HEK293 (cell line): ENCODE measurements around the gene CA11.

Source experiments
- CTCF ChIA-PET: fragments of 350-600 bp; formaldehyde crosslinking; extraction: SDS; loops from one replicate; lab custom pipeline; 2021; ENCODE audit warnings: antibody characterized with exemption; lab: Yijun Ruan, JAX
- POLR2A ChIA-PET: fragments of 300-600 bp; formaldehyde crosslinking; extraction: SDS; loops from one replicate; lab custom pipeline; 2020; ENCODE audit warnings: antibody characterized with exemption, inconsistent platforms; lab: Yijun Ruan, JAX
- H3K27ac ChIP-seq: fragments of 200-500 bp; sonication (Bioruptor generic); 2 replicates; pipeline ENCODE4 v1.5.1; 2014; ENCODE audit warnings: low read depth, low read length, control low read depth, inconsistent platforms; ENCODE audit errors: extremely low read depth
- H3K36me3 ChIP-seq, 2 experiments: fragments of 200-500 bp in 1 of 2; sonication (Bioruptor generic) in 1 of 2; 1 replicate in 1 of 2; 2 replicates in 1 of 2; pipeline ENCODE4 v1.5.1; 2014 to 2017; ENCODE audit warnings: inconsistent platforms in 2 of 2, low read length in 2 of 2; ENCODE audit not compliant: control insufficient read depth in 2 of 2, insufficient read depth in 1 of 2
- H3K4me1 ChIP-seq: fragments of 200-500 bp; sonication (Bioruptor generic); 2 replicates; pipeline ENCODE4 v1.5.1; 2014; ENCODE audit warnings: mild to moderate bottlenecking, low read length, inconsistent platforms; ENCODE audit not compliant: control insufficient read depth, insufficient read depth
- H3K4me3 ChIP-seq: 2 replicates; pipeline ENCODE4 v1.5.1; 2011; ENCODE audit warnings: low read depth, mild to moderate bottlenecking, control low read depth, low read length, moderate library complexity
- H3K9me3 ChIP-seq: fragments of 200-500 bp; sonication (Bioruptor generic); 2 replicates; pipeline ENCODE4 v1.5.1; 2014; ENCODE audit warnings: low read depth, low read length, inconsistent platforms; ENCODE audit not compliant: control insufficient read depth, insufficient read depth
- BCL6B ChIP-seq: fragments of 450-650 bp; formaldehyde crosslinking; IDR thresholded peaks from 2 replicates; pipeline ENCODE4 v1.5.1; 2017; ENCODE audit warnings: missing biosample characterization, missing genetic modification characterization
- EGR2 ChIP-seq: fragments of 450-650 bp; formaldehyde crosslinking; IDR thresholded peaks from 2 replicates; pipeline ENCODE4 v1.5.1; 2016; ENCODE audit warnings: low read depth, missing biosample characterization, missing genetic modification characterization
- GLIS1 ChIP-seq: fragments of 450-650 bp; formaldehyde crosslinking; IDR thresholded peaks from 2 replicates; pipeline ENCODE4 v1.5.1; 2016; ENCODE audit warnings: missing biosample characterization, missing genetic modification characterization
- SCRT1 ChIP-seq: fragments of 450-650 bp; formaldehyde crosslinking; IDR thresholded peaks from 2 replicates; pipeline ENCODE4 v1.5.1; 2016; ENCODE audit warnings: missing biosample characterization, missing genetic modification characterization, borderline replicate concordance
- SP2 ChIP-seq: fragments of 450-650 bp; formaldehyde crosslinking; IDR thresholded peaks from 2 replicates; pipeline ENCODE4 v1.5.1; 2016; ENCODE audit warnings: missing biosample characterization, missing genetic modification characterization
- SP7 ChIP-seq: fragments of 450-650 bp; formaldehyde crosslinking; IDR thresholded peaks from 2 replicates; pipeline ENCODE4 v1.5.1; 2016; ENCODE audit warnings: missing biosample characterization, missing genetic modification characterization
- YY2 ChIP-seq: fragments of 450-650 bp; formaldehyde crosslinking; IDR thresholded peaks from 2 replicates; pipeline ENCODE4 v1.5.1; 2016; ENCODE audit warnings: missing biosample characterization, missing genetic modification characterization
- ZBTB17 ChIP-seq: fragments of 450-650 bp; formaldehyde crosslinking; IDR thresholded peaks from 2 replicates; pipeline ENCODE4 v1.5.1; 2016; ENCODE audit warnings: missing biosample characterization, missing genetic modification characterization
- ZBTB48 ChIP-seq: fragments of 450-650 bp; formaldehyde crosslinking; IDR thresholded peaks from 2 replicates; pipeline ENCODE4 v1.5.1; 2016; ENCODE audit warnings: missing biosample characterization, missing genetic modification characterization
- ZFHX2 ChIP-seq: fragments of 450-650 bp; formaldehyde crosslinking; conservative IDR thresholded peaks from 2 replicates; pipeline ENCODE4 v1.5.1; 2016; ENCODE audit warnings: missing biosample characterization, missing genetic modification characterization
- ZFP69B ChIP-seq: fragments of 450-650 bp; formaldehyde crosslinking; IDR thresholded peaks from 2 replicates; pipeline ENCODE4 v1.5.1; 2016; ENCODE audit warnings: missing biosample characterization, missing genetic modification characterization
- ZNF16 ChIP-seq: fragments of 450-650 bp; formaldehyde crosslinking; IDR thresholded peaks from 2 replicates; pipeline ENCODE4 v1.5.1; 2016; ENCODE audit warnings: low read depth, missing biosample characterization, missing genetic modification characterization
- ZNF174 ChIP-seq: fragments of 450-650 bp; formaldehyde crosslinking; IDR thresholded peaks from 2 replicates; pipeline ENCODE4 v1.5.0; 2017; ENCODE audit warnings: missing biosample characterization, mild to moderate bottlenecking, missing genetic modification characterization
- ZNF274 ChIP-seq, 2 experiments: fragments of 200-500 bp in 1 of 2; fragments of 450-650 bp in 1 of 2; sonication (Bioruptor generic) in 1 of 2; formaldehyde crosslinking in 1 of 2; IDR thresholded peaks; 2 replicates each; pipeline versions ENCODE4 v1.5.1 to v1.6.1; 2014 to 2016; ENCODE audit warnings: borderline replicate concordance in 1 of 2, inconsistent platforms in 1 of 2, low read length in 1 of 2, missing biosample characterization in 1 of 2, missing genetic modification characterization in 1 of 2
- ZNF335 ChIP-seq: fragments of 450-650 bp; formaldehyde crosslinking; conservative IDR thresholded peaks from 2 replicates; pipeline ENCODE4 v1.5.1; 2016; ENCODE audit warnings: missing biosample characterization, missing genetic modification characterization
- ZNF404 ChIP-seq: fragments of 450-650 bp; formaldehyde crosslinking; IDR thresholded peaks from 2 replicates; pipeline ENCODE4 v1.5.1; 2017; ENCODE audit warnings: missing biosample characterization, missing genetic modification characterization
- ZSCAN30 ChIP-seq: fragments of 450-650 bp; IDR thresholded peaks from 2 replicates; pipeline ENCODE4 v1.5.1; 2018; ENCODE audit warnings: missing biosample characterization, mild to moderate bottlenecking, missing genetic modification characterization, moderate library complexity
- TF ChIP-seq, protein P1 (sequence below): fragments of 450-650 bp; formaldehyde crosslinking; IDR thresholded peaks from 2 replicates; pipeline ENCODE4 v1.5.1; 2016; ENCODE audit warnings: missing biosample characterization, missing genetic modification characterization
- TF ChIP-seq, protein P2 (sequence below): fragments of 450-650 bp; formaldehyde crosslinking; IDR thresholded peaks from 2 replicates; pipeline ENCODE4 v1.5.1; 2016; ENCODE audit warnings: missing biosample characterization, missing genetic modification characterization
- TF ChIP-seq, protein P3 (sequence below): fragments of 450-650 bp; formaldehyde crosslinking; IDR thresholded peaks from 2 replicates; pipeline ENCODE4 v1.5.1; 2016; ENCODE audit warnings: missing biosample characterization, missing genetic modification characterization, low read depth

Gene CA11

GRCh38 chr19:48654299-48655059, 8.5 kb upstream of the CA11 start:
- TF ChIP-seq ZBTB48 (0 out of 2 replicates have a peak, but pooled peaks have one; percentile 32), BCL6B (tag by site-specific recombination) (no peak), SP7 (peak; percentile 58), GLIS1 (peak; percentile 90), SCRT1 (0 out of 2 replicates have a peak, but pooled peaks have one; percentile 28), EGR2 (tag by site-specific recombination) (peak; percentile 83), ZNF174 (tag by site-specific recombination) (no peak), ZBTB17 (tag by site-specific recombination) (0 out of 2 replicates have a peak, but pooled peaks have one; percentile 30), ZSCAN30 (no peak), ZFP69B (tag by site-specific recombination) (peak; percentile 87; the same call in 1 of the 2 replicates), YY2 (tag by site-specific recombination) (0 out of 2 replicates have a peak, but pooled peaks have one; percentile 45), ZNF335 (peak; percentile 41; the same call in 1 of the 2 replicates), SP2 (tag by site-specific recombination) (peak; percentile 17; the same call in 1 of the 2 replicates), ZNF16 (peak; percentile 78), ZFHX2 (tag by site-specific recombination) (peak; percentile 80), ZNF404 (tag by site-specific recombination) (no peak), ZNF274 (IDR thresholded peaks at IDR 0.05; ENCODE audit: low read length) (no peak), ZNF274 (tag by site-specific recombination; IDR thresholded peaks at IDR 0.05; ENCODE audit: borderline replicate concordance) (no peak)
- TF ChIP-seq, protein P1, sequence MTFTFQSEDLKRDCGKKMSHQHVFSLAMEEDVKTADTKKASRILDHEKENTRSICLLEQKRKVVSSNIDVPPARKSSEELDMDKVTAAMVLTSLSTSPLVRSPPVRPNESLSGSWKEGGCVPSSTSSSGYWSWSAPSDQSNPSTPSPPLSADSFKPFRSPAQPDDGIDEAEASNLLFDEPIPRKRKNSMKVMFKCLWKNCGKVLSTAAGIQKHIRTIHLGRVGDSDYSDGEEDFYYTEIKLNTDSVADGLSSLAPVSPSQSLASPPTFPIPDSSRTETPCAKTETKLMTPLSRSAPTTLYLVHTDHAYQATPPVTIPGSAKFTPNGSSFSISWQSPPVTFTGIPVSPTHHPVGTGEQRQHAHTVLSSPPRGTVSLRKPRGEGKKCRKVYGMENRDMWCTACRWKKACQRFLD, result no peak
- TF ChIP-seq, protein P2, sequence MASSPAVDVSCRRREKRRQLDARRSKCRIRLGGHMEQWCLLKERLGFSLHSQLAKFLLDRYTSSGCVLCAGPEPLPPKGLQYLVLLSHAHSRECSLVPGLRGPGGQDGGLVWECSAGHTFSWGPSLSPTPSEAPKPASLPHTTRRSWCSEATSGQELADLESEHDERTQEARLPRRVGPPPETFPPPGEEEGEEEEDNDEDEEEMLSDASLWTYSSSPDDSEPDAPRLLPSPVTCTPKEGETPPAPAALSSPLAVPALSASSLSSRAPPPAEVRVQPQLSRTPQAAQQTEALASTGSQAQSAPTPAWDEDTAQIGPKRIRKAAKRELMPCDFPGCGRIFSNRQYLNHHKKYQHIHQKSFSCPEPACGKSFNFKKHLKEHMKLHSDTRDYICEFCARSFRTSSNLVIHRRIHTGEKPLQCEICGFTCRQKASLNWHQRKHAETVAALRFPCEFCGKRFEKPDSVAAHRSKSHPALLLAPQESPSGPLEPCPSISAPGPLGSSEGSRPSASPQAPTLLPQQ, result peak; percentile 96
- TF ChIP-seq, protein P3, sequence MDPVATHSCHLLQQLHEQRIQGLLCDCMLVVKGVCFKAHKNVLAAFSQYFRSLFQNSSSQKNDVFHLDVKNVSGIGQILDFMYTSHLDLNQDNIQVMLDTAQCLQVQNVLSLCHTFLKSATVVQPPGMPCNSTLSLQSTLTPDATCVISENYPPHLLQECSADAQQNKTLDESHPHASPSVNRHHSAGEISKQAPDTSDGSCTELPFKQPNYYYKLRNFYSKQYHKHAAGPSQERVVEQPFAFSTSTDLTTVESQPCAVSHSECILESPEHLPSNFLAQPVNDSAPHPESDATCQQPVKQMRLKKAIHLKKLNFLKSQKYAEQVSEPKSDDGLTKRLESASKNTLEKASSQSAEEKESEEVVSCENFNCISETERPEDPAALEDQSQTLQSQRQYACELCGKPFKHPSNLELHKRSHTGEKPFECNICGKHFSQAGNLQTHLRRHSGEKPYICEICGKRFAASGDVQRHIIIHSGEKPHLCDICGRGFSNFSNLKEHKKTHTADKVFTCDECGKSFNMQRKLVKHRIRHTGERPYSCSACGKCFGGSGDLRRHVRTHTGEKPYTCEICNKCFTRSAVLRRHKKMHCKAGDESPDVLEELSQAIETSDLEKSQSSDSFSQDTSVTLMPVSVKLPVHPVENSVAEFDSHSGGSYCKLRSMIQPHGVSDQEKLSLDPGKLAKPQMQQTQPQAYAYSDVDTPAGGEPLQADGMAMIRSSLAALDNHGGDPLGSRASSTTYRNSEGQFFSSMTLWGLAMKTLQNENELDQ (tag by site-specific recombination), result no peak
- Histone ChIP-seq H3K4me1 (peaks cover 9% of the 10 kb centered on the region), H3K9me3 (no peaks in the 10 kb centered on the region), H3K27ac (peak overlapping the region; percentile 61), H3K4me3 (no peak overlapping the region), H3K36me3 (no peaks in the 10 kb centered on the region; a peak in 1 of 3 replicates)
- CTCF ChIA-PET, result no interaction called here
- POLR2A ChIA-PET, result interaction anchor here (0.7 to 0.8 kb wide), 3 partner anchors 8 to 31 kb away, joined by 4 to 6 read pairs (median 5); partner anchors contain the start of gene CA11
